Fibroblast of lung (primary cell): ENCODE data around the gene UVRAG. TPM values are rescaled to one million over a fixed set of nuclear protein-coding genes. Genes with fewer than 3 reads are reported as not detected.
A peak's percentile ranks its signal among the peaks of the same experiment; 100 is the strongest.

Experiments used
- DNase-seq, 2 donors: peaks; one replicate each; pipeline versions ENCODE4 v3.0.0 to v3.0.0-alpha.2; 2010; ENCODE audit warnings: low read depth in 2 of 2
- H2AFZ ChIP-seq: 2 replicates; pipeline ENCODE4 v1.5.1; 2012; ENCODE audit warnings: low read length, control low read depth, inconsistent platforms
- H3K27ac ChIP-seq: 2 replicates; pipeline ENCODE4 v1.5.1; 2011; ENCODE audit warnings: low read length, control low read depth; ENCODE audit not compliant: insufficient read depth
- H3K27me3 ChIP-seq: 2 replicates; pipeline ENCODE4 v1.5.1; 2011; ENCODE audit warnings: mild to moderate bottlenecking, low read length; ENCODE audit not compliant: control insufficient read depth, insufficient read depth
- H3K36me3 ChIP-seq: 2 replicates; pipeline ENCODE4 v1.5.1; 2011; ENCODE audit warnings: low read length; ENCODE audit not compliant: control insufficient read depth, insufficient read depth
- H3K4me1 ChIP-seq: 2 replicates; pipeline ENCODE4 v1.5.1; 2011; ENCODE audit warnings: low read length; ENCODE audit not compliant: control insufficient read depth, insufficient read depth; ENCODE audit errors: extremely low read depth
- H3K4me2 ChIP-seq: 2 replicates; pipeline ENCODE4 v1.5.1; 2011; ENCODE audit warnings: low read length, control low read depth; ENCODE audit not compliant: insufficient read depth; ENCODE audit errors: extremely low read depth
- H3K4me3 ChIP-seq, 4 experiments: fragments of 200-600 bp in 1 of 4; sonication (generic) in 1 of 4; replicated peaks in 1 of 4; 2 replicates each; pipeline ENCODE4 v1.5.1; 2011 to 2016; ENCODE audit warnings: low read length in 4 of 4, low read depth in 3 of 4, mild to moderate bottlenecking in 3 of 4, control low read depth in 2 of 4, inconsistent platforms in 1 of 4, mixed read lengths in 1 of 4; ENCODE audit not compliant: insufficient read depth in 1 of 4; ENCODE audit errors: control extremely low read depth in 1 of 4
- H3K79me2 ChIP-seq: 2 replicates; pipeline ENCODE4 v1.5.1; 2012; ENCODE audit warnings: mild to moderate bottlenecking, low read length, inconsistent platforms; ENCODE audit not compliant: control insufficient read depth, insufficient read depth
- H3K9ac ChIP-seq: 2 replicates; pipeline ENCODE4 v1.5.1; 2011; ENCODE audit warnings: mild to moderate bottlenecking, low read length, control low read depth; ENCODE audit not compliant: insufficient read depth
- H3K9me3 ChIP-seq: 2 replicates; pipeline ENCODE4 v1.5.1; 2012; ENCODE audit warnings: low read depth, low read length; ENCODE audit not compliant: control insufficient read depth, insufficient read depth
- H4K20me1 ChIP-seq: 2 replicates; pipeline ENCODE4 v1.5.1; 2011; ENCODE audit warnings: low read length; ENCODE audit not compliant: control insufficient read depth, insufficient read depth; ENCODE audit errors: extremely low read depth
- CTCF ChIP-seq, 2 donors: IDR thresholded peaks in 1 of 2; conservative IDR thresholded peaks in 1 of 2; 1 replicate in 1 of 2; 2 replicates in 1 of 2; pipeline ENCODE4 v1.5.1; 2011 to 2012; ENCODE audit warnings: low read length in 2 of 2, control low read depth in 1 of 2, inconsistent platforms in 1 of 2, low read depth in 1 of 2, mild to moderate bottlenecking in 1 of 2
- EZH2 ChIP-seq: IDR thresholded peaks from 2 replicates; pipeline ENCODE4 v1.5.1; 2012; ENCODE audit warnings: low read length, control low read depth, mild to moderate bottlenecking; ENCODE audit errors: missing control alignments
- polyA plus RNA-seq, 2 donors: library from polyadenylated mRNA; depleted of rRNA in 1 of 2; stranded (reverse) in 1 of 2; unstranded in 1 of 2; fragments of >200 nt; gene quantifications; 2 replicates each; pipeline ENCODE4 v1.2.1, GENCODE V29; 2011 to 2012; ENCODE audit warnings: missing spikeins in 1 of 2
- total RNA-seq: library from RNA; depleted of rRNA; stranded (reverse); fragments of >200 nt; gene quantifications from 2 replicates; pipeline ENCODE4 v1.2.1, GENCODE V29; 2014

Gene UVRAG
- total and polyA plus RNA-seq, 2 donors (not counting 1 experiment from before 2014, with no cell fraction given) = 15.8 to 22.1 TPM

GRCh38 chr11:76069001-76069400 lies 254.0 kb downstream of the UVRAG start:
- no peak for DNase-seq
- Histone ChIP-seq H3K9ac (no peak overlapping the region), H4K20me1 (no peaks in the 10 kb centered on the region), H3K4me2 (no peak overlapping the region), H3K27me3 (no peaks in the 10 kb centered on the region), H3K27ac (no peak overlapping the region), H2AFZ (no peak overlapping the region), H3K4me3 (no peak overlapping the region), H3K4me1 (no peaks in the 10 kb centered on the region), H3K9me3 (no peaks in the 10 kb centered on the region), H3K36me3 (no peaks in the 10 kb centered on the region), H3K79me2 (no peaks in the 10 kb centered on the region)
- TF ChIP-seq EZH2 = no peak
- no peak for TF ChIP-seq CTCF (conservative IDR thresholded peaks at IDR 0.05 in 1 of 2, IDR thresholded peaks at IDR 0.05 in 1 of 2; ENCODE audit: low read depth in 1 of 2, low read length in 2 of 2)

- Histone ChIP-seq H4K20me1 (no peaks in the 10 kb centered on the region), H3K79me2 (no peaks in the 10 kb centered on the region), H3K36me3 (no peaks in the 10 kb centered on the region), H3K4me2 (no peak overlapping the region), H3K4me3 (no peak overlapping the region), H3K9ac (no peak overlapping the region), H3K27ac (no peak overlapping the region), H3K27me3 (no peaks in the 10 kb centered on the region), H2AFZ (no peak overlapping the region), H3K9me3 (no peaks in the 10 kb centered on the region), H3K4me1 (peaks cover 7% of the 10 kb centered on the region)
- no peak for TF ChIP-seq EZH2
- TF ChIP-seq CTCF (conservative IDR thresholded peaks at IDR 0.05 in 1 of 2, IDR thresholded peaks at IDR 0.05 in 1 of 2; ENCODE audit: low read depth in 1 of 2, low read length in 2 of 2) = no peak
- DNase-seq = no peak
Measured at GRCh38 chr11:76071090-76071489, 256.1 kb downstream of the UVRAG start.

GRCh38 chr11:76073724-76074123 lies 258.7 kb downstream of the UVRAG start:
- H3K9ac ChIP-seq = no peak overlapping the region
- no peak for TF ChIP-seq EZH2
- TF ChIP-seq CTCF (conservative IDR thresholded peaks at IDR 0.05 in 1 of 2, IDR thresholded peaks at IDR 0.05 in 1 of 2; ENCODE audit: low read depth in 1 of 2, low read length in 2 of 2) = no peak

More at GRCh38 chr11:76073724-76074123, 258.7 kb downstream of the UVRAG start:
- no peak overlapping the region for H2AFZ ChIP-seq
- DNase-seq = peak; percentile 47 to 73
- H3K9me3 ChIP-seq = no peaks in the 10 kb centered on the region
- H3K36me3 ChIP-seq = no peaks in the 10 kb centered on the region
- no peaks in the 10 kb centered on the region for H4K20me1 ChIP-seq
- H3K4me2 ChIP-seq = no peak overlapping the region
- no peak overlapping the region for H3K4me3 ChIP-seq
- no peaks in the 10 kb centered on the region for H3K79me2 ChIP-seq
- H3K27me3 ChIP-seq = no peaks in the 10 kb centered on the region
- no peak overlapping the region for H3K27ac ChIP-seq
- H3K4me1 ChIP-seq = peaks cover 10% of the 10 kb centered on the region
